ENCODE data around the gene TNFSF12. TPM values are rescaled to one million over a fixed set of nuclear protein-coding genes. Genes with fewer than 3 reads are reported as not detected.

The TNFSF12 gene
- total RNA-seq, 2 donors from 2014 or later = 39.6 to 50.2 TPM

GRCh38 chr17:7503521-7503920, 45.3 kb upstream of the TNFSF12 start:
- no peaks in the 10 kb centered on the region for H3K9me3 ChIP-seq
- peaks cover 95% of the 10 kb centered on the region for H3K36me3 ChIP-seq

GRCh38 chr17:7508145-7508544, 40.7 kb upstream of the TNFSF12 start:
- H3K9me3 ChIP-seq = no peaks in the 10 kb centered on the region
- H3K27me3 ChIP-seq = no peaks in the 10 kb centered on the region
- TF ChIP-seq, protein P1, sequence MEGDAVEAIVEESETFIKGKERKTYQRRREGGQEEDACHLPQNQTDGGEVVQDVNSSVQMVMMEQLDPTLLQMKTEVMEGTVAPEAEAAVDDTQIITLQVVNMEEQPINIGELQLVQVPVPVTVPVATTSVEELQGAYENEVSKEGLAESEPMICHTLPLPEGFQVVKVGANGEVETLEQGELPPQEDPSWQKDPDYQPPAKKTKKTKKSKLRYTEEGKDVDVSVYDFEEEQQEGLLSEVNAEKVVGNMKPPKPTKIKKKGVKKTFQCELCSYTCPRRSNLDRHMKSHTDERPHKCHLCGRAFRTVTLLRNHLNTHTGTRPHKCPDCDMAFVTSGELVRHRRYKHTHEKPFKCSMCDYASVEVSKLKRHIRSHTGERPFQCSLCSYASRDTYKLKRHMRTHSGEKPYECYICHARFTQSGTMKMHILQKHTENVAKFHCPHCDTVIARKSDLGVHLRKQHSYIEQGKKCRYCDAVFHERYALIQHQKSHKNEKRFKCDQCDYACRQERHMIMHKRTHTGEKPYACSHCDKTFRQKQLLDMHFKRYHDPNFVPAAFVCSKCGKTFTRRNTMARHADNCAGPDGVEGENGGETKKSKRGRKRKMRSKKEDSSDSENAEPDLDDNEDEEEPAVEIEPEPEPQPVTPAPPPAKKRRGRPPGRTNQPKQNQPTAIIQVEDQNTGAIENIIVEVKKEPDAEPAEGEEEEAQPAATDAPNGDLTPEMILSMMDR (IDR thresholded peaks at IDR 0.05) = no peak
- no peaks in the 10 kb centered on the region for H3K4me1 ChIP-seq
- H3K4me3 ChIP-seq = no peak overlapping the region
- DNase-seq (ENCODE audit: low spot score) = no peak
- H3K27ac ChIP-seq = no peak overlapping the region
- H3K36me3 ChIP-seq = peaks cover 95% of the 10 kb centered on the region

More at GRCh38 chr17:7503521-7503920, 45.3 kb upstream of the TNFSF12 start:
- Histone ChIP-seq H3K4me3 (no peak overlapping the region), H3K27me3 (no peaks in the 10 kb centered on the region), H3K4me1 (no peaks in the 10 kb centered on the region), H3K27ac (no peak overlapping the region)
- TF ChIP-seq, protein P1 (IDR thresholded peaks at IDR 0.05) = no peak
- no peak for DNase-seq (ENCODE audit: low spot score)

DNA sequence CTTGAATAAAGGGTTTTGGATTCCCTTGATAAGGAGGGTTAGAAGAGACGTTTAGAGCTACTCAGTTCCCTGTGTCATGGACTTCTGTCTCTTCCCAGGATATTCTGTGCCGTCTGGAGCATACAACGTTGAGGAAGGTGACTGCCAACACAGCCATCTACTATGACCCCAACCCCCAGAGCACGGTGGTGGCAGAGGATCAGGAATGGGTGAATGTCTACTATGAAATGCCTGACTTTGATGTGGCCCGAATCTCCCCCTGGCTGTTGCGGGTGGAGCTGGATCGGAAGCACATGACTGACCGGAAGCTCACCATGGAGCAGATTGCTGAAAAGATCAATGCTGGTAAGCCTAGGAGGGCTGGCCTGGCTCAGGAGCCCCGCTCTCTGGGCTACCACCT, 40.0 kb upstream of the TNFSF12 start:
- H3K36me3 ChIP-seq = peaks cover 95% of the 10 kb centered on the region
- no peak overlapping the region for H3K4me3 ChIP-seq
- TF ChIP-seq, protein P1 (IDR thresholded peaks at IDR 0.05) = no peak
- no peak overlapping the region for H3K27ac ChIP-seq
- no peaks in the 10 kb centered on the region for H3K27me3 ChIP-seq
- no peaks in the 10 kb centered on the region for H3K4me1 ChIP-seq
- H3K9me3 ChIP-seq = no peaks in the 10 kb centered on the region
- no peak for DNase-seq (ENCODE audit: low spot score)

- H3K9me3 ChIP-seq = no peaks in the 10 kb centered on the region
- peaks cover 90% of the 10 kb centered on the region for H3K36me3 ChIP-seq
- no peak overlapping the region for H3K4me3 ChIP-seq
- no peaks in the 10 kb centered on the region for H3K27me3 ChIP-seq
- DNase-seq (ENCODE audit: low spot score) = no peak
- no peaks in the 10 kb centered on the region for H3K4me1 ChIP-seq
- no peak overlapping the region for H3K27ac ChIP-seq
- TF ChIP-seq, protein P1 (IDR thresholded peaks at IDR 0.05) = no peak
These were observed 38.9 kb upstream of the TNFSF12 start for GRCh38 chr17:7509937-7510336.

DNA sequence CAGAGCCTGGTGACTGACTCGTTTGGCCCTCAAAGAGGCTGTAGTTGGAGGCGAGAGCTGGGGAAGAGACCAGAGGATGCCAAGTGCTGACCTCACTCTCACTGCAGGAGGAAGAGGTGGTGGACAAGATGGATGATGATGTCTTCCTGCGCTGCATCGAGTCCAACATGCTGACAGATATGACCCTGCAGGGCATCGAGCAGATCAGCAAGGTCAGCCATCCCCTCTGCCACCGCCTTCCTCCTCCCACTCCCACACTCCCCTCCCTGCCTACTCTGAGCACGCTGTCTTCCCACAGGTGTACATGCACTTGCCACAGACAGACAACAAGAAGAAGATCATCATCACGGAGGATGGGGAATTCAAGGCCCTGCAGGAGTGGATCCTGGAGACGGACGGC, 37.8 kb upstream of the TNFSF12 start:
- Histone ChIP-seq H3K27me3 (no peaks in the 10 kb centered on the region), H3K4me1 (no peaks in the 10 kb centered on the region), H3K27ac (no peak overlapping the region), H3K4me3 (no peak overlapping the region), H3K36me3 (peaks cover 78% of the 10 kb centered on the region), H3K9me3 (no peaks in the 10 kb centered on the region)
- TF ChIP-seq, protein P1 (IDR thresholded peaks at IDR 0.05) = no peak
- DNase-seq (ENCODE audit: low spot score) = no peak

DNA sequence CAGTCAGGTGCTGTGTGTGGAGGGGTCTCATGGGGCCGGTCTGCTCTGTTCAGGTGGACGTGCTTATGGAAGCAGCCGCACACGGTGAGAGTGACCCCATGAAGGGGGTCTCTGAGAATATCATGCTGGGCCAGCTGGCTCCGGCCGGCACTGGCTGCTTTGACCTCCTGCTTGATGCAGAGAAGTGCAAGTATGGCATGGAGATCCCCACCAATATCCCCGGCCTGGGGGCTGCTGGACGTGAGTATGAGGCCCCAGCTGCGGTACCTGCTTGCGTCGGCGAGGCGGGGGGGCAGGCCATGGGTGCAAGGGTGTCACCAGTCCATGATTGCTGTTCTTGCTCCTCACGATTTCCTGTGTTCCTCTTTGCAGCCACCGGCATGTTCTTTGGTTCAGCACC, 36.8 kb upstream of the TNFSF12 start:
- no peak overlapping the region for H3K27ac ChIP-seq
- no peaks in the 10 kb centered on the region for H3K4me1 ChIP-seq
- no peak for DNase-seq (ENCODE audit: low spot score)
- H3K36me3 ChIP-seq = peaks cover 68% of the 10 kb centered on the region
- TF ChIP-seq, protein P1 (IDR thresholded peaks at IDR 0.05) = no peak
- no peaks in the 10 kb centered on the region for H3K9me3 ChIP-seq
- no peak overlapping the region for H3K4me3 ChIP-seq
- H3K27me3 ChIP-seq = no peaks in the 10 kb centered on the region
